Adipose tissue (tissue), 3 donors: ENCODE results near the gene CKS2. TPM values are rescaled to one million over a fixed set of nuclear protein-coding genes. Genes with fewer than 3 reads are reported as not detected.
"Not testable (repeated sequence)": the region's sequence is repeated elsewhere in the genome, so short reads cannot be mapped to it uniquely, and the experiment has no call there.

Source experiments
- H3K27ac ChIP-seq: one replicate; pipeline ENCODE4 v1.5.1; 2013; ENCODE audit warnings: low read depth, low read length
- WGBS, 3 donors: extraction: QIAGEN DNeasy Blood & Tissue Kit; methylation state at CpG; one replicate each; pipeline ENCODE4 v1.1.7; 2013; 5-methylcytosine and 5-hydroxymethylcytosine counted together
- polyA plus RNA-seq, 3 donors: library from polyadenylated mRNA; stranded (reverse); fragments of 200-250 nt; gene quantifications; one replicate each; pipeline ENCODE4 v1.2.3, GENCODE V29; 2013
- donor health status: healthy with polysubstance abuse.
- donor health status: Bipolar disorder and iron deficiency.
- donor health status: healthy.

The CKS2 gene
- 10 to 100 TPM in 2 of 3 donors, 1 to 10 TPM in 1; 5.1 to 28.9 (median 23.4) TPM for polyA plus RNA-seq

GRCh38 chr9:89310475-89311345 lies at the start of gene CKS2:
TSS of gene CKS2 (plus strand) at chr9:89311195. CDS start at chr9:89311293, 98 bp downstream.
- 0% methylated on average over 84 to 86 of the region's 86 CpGs for WGBS, 3 donors

GRCh38 chr9:89273528-89274279 lies 37.3 kb upstream of the CKS2 start:
- no peak overlapping the region for H3K27ac ChIP-seq
- WGBS, 3 donors, result 76 to 92% (median 89%) methylated on average over 3 of the region's 3 CpGs

More at GRCh38 chr9:89310475-89311345, at the start of gene CKS2:
- H3K27ac ChIP-seq, result peak within 1 kb of the TSS; percentile 98

GRCh38 chr9:89274838-89275237 lies 36.2 kb upstream of the CKS2 start:
- 64 to 84% (median 79%) methylated on average over 5 of the region's 5 CpGs for WGBS, 3 donors

DNA sequence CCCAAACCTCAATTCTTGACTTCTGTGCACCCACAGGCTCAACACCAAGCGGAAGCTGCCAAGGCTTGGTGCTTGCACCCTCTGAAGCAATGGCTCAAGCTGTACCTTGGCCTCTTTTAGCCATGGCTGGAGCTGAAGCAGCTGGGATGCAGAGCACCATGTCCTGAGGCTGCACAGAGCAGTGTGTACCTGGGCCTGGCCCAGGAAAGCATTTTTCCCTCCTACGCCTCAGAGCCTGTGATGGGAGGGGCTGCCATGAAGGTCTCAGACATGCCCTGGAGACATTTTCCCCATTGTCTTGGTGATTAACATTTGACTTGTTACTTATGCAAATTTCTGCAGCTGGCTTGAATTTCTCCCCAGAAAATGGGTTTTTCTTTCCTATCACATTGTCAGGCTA lies 35.0 kb upstream of the CKS2 start:
- H3K27ac ChIP-seq, result not testable (repeated sequence)
- WGBS, 3 donors, result 97 to 100% (median 98%) methylated on average over 2 of the region's 2 CpGs

More at GRCh38 chr9:89274838-89275237, 36.2 kb upstream of the CKS2 start:
- H3K27ac ChIP-seq, result no peak overlapping the region

DNA sequence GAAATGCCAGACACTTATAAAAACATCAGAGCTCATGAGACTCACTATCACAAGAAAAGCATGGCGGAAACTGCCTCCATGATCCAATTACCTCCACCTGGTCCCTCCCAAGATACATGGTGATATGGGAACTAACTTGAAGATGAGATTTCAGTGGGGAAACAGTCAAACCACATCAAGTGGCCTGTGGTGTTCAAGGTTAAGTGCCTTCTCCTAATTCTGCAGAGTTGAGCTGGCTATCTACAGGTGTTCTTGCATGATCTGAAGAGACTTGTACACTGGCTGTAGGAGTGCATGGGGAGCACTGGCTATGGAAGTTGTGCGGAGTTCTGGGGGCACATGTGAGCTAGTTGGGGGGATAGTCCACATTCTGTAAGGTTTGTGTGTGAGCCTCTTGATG lies 34.0 kb upstream of the CKS2 start:
- WGBS, 3 donors, result 89 to 94% (median 92%) methylated on average over 2 of the region's 2 CpGs

GRCh38 chr9:89277454-89277853 lies 33.5 kb upstream of the CKS2 start:
- no peak overlapping the region for H3K27ac ChIP-seq

More for the DNA sequence above, 34.0 kb upstream of the CKS2 start:
- H3K27ac ChIP-seq, result no peak overlapping the region

DNA sequence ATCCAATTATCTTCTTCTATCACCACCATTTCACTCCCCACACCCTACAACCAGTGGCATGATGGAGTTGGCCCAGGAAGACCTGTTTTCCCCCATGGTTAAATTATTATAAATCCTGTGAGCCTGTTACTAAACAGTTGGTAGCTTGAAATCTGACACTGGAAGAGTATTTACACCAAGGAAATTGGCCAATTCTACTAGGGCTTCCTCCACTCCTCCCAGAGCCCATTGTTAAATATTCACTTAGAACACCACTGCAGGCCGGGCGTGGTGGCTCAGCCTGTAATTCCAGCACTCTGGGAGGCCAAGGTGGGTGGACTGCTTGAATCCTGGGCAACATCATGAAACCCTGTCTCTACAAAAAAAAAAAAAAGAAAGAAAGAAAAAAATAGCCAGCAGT lies 32.4 kb upstream of the CKS2 start:
- 86 to 98% (median 92%) methylated on average over 2 of the region's 2 CpGs for WGBS, 3 donors
- H3K27ac ChIP-seq, result no peak overlapping the region

GRCh38 chr9:89278997-89279739 lies 31.8 kb upstream of the CKS2 start:
- no peak overlapping the region for H3K27ac ChIP-seq
- 48 to 71% (median 55%) methylated on average over 5 of the region's 5 CpGs for WGBS, 3 donors

- no peak overlapping the region for H3K27ac ChIP-seq
- 63 to 78% (median 75%) methylated on average over 2 of the region's 2 CpGs for WGBS, 3 donors
These were observed 29.9 kb upstream of the CKS2 start for GRCh38 chr9:89281106-89281505.

- not testable (repeated sequence) for H3K27ac ChIP-seq
- 53 to 63% (median 61%) methylated on average over 39 to 42 of the region's 42 CpGs for WGBS, 3 donors
These were observed 28.6 kb upstream of the CKS2 start for GRCh38 chr9:89282248-89282968.

GRCh38 chr9:89284076-89284475 lies 26.9 kb upstream of the CKS2 start:
- 89 to 92% (median 92%) methylated on average over 7 of the region's 7 CpGs for WGBS, 3 donors
- H3K27ac ChIP-seq, result no peak overlapping the region

- WGBS, 3 donors, result 93 to 97% (median 96%) methylated on average over 2 of the region's 2 CpGs
- no peak overlapping the region for H3K27ac ChIP-seq
These were observed 19.3 kb upstream of the CKS2 start for GRCh38 chr9:89291741-89292140.

DNA sequence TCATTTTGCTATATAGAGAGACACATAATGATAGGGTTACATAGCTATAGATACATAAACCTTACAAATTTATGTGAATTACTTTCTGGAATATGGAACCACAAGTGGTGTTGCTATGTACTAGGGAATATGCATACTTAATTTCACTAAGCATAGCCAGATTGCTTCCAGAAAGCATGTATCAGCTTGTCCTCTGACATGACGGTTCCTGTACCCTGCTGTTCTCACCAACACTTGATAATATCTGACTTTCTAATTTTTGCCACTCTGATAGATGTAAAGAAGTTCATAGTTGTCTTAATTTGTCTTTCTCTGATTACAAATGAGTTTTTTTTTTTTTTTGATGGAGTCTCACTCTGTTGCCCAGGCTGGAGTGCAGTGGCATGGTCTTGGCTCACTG lies 18.0 kb upstream of the CKS2 start:
- 96 to 97% (median 97%) methylated on average over 1 of the region's 1 CpG for WGBS, 3 donors

DNA sequence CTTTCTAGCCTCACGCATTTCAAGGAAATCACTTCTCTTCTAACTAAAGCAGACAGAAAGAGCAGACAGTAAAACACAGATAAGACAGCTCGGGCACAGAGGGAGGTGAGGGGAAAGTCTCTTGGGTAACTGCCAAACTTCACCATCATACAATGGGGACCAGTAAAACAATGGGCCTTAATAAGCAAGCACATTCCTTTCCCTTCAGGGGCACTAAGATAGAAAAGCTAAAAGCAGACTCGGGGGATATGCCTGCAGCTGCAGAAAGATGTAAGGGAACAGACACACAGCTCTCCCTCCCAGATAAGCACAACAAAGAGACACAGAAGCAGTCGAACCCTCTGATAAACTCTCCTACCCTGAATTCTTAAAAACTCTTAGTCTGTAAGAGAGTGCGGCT lies 15.6 kb upstream of the CKS2 start:
- no peak overlapping the region for H3K27ac ChIP-seq
- 65 to 75% (median 69%) methylated on average over 5 of the region's 5 CpGs for WGBS, 3 donors

More for the DNA sequence above, 18.0 kb upstream of the CKS2 start:
- no peak overlapping the region for H3K27ac ChIP-seq

- H3K27ac ChIP-seq, result not testable (repeated sequence)
- 38 to 80% (median 76%) methylated on average over 2 of the region's 2 CpGs for WGBS, 3 donors
These were observed 9.0 kb upstream of the CKS2 start for GRCh38 chr9:89301996-89302395.

- no peak overlapping the region for H3K27ac ChIP-seq
- 66 to 86% (median 81%) methylated on average over 7 of the region's 7 CpGs for WGBS, 3 donors
These were observed 6.8 kb upstream of the CKS2 start for GRCh38 chr9:89304020-89304833.

DNA sequence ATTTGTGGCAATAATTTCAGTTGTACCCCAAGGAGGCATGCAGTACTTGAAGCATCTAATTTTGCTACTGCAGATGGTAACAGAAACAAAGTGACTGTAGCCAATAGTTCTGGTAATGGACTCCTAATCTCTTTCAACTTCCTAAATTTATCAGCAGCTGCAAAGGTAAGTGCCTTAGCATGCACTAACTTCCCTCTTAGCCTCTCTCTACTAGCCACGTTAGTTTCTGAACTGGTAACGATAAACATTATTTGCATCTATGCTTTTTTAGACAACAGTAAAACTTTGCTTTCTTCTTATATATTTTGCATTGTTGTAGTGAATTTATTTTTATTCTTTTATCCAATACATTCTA lies 6.2 kb upstream of the CKS2 start:
- no peak overlapping the region for H3K27ac ChIP-seq
- WGBS, 3 donors, result 61 to 89% (median 70%) methylated on average over 2 of the region's 2 CpGs
